Thoracic aorta (tissue), 2 donors: ENCODE results near the gene ABCB11. TPM values are rescaled to one million over a fixed set of nuclear protein-coding genes. Genes with fewer than 3 reads are reported as not detected.
"Not testable (repeated sequence)": the region's sequence is repeated elsewhere in the genome, so short reads cannot be mapped to it uniquely, and the experiment has no call there.

Experiments
- ATAC-seq: fragments of 150-250 bp; one replicate; pipeline ENCODE4 v1.8.0; 2017; ENCODE audit warnings: low read depth; ENCODE audit not compliant: insufficient number of reproducible peaks, low FRiP score
- DNase-seq: peaks from one replicate; pipeline ENCODE4 v3.0.0-alpha.2; 2020; ENCODE audit warnings: low spot score
- H3K27ac ChIP-seq, 2 donors: fragments of 200-600 bp; sonication (generic); 1 replicate in 1 of 2; 2 replicates in 1 of 2; pipeline ENCODE4 v1.5.1; 2016; ENCODE audit warnings: mild to moderate bottlenecking in 2 of 2, moderate library complexity in 2 of 2
- H3K27me3 ChIP-seq: fragments of 200-600 bp; sonication (generic); replicated peaks from 2 replicates; pipeline ENCODE4 v1.6.0; 2016; ENCODE audit warnings: mild to moderate bottlenecking; ENCODE audit not compliant: insufficient read depth
- H3K36me3 ChIP-seq: fragments of 200-600 bp; sonication (generic); one replicate; pipeline ENCODE4 v1.5.1; 2016
- H3K4me1 ChIP-seq, 2 donors: fragments of 200-600 bp; sonication (generic); 1 replicate in 1 of 2; 2 replicates in 1 of 2; pipeline versions ENCODE4 v1.5.1 to v1.6.0; 2016; ENCODE audit warnings: low read depth in 2 of 2, mild to moderate bottlenecking in 1 of 2; ENCODE audit not compliant: control insufficient read depth in 1 of 2
- H3K4me3 ChIP-seq: fragments of 200-600 bp; sonication (generic); 2 replicates; pipeline ENCODE4 v1.5.1; 2016; ENCODE audit warnings: mild to moderate bottlenecking
- H3K9me3 ChIP-seq: fragments of 200-600 bp; sonication (generic); 2 replicates; pipeline ENCODE4 v1.5.1; 2016
- total RNA-seq, 2 donors: library from RNA; depleted of rRNA; stranded (reverse); fragments of >200 nt; gene quantifications; one replicate each; pipeline versions ENCODE4 v1.1.0 to v1.2.3, GENCODE V29; 2016
- TF ChIP-seq, protein P1 (sequence below): fragments of 200-600 bp; sonication (generic); IDR thresholded peaks from one replicate; pipeline ENCODE4 v1.5.1; 2019; ENCODE audit warnings: antibody characterized with exemption

The ABCB11 gene
- total RNA-seq, 2 donors from 2014 or later = not detected

DNA sequence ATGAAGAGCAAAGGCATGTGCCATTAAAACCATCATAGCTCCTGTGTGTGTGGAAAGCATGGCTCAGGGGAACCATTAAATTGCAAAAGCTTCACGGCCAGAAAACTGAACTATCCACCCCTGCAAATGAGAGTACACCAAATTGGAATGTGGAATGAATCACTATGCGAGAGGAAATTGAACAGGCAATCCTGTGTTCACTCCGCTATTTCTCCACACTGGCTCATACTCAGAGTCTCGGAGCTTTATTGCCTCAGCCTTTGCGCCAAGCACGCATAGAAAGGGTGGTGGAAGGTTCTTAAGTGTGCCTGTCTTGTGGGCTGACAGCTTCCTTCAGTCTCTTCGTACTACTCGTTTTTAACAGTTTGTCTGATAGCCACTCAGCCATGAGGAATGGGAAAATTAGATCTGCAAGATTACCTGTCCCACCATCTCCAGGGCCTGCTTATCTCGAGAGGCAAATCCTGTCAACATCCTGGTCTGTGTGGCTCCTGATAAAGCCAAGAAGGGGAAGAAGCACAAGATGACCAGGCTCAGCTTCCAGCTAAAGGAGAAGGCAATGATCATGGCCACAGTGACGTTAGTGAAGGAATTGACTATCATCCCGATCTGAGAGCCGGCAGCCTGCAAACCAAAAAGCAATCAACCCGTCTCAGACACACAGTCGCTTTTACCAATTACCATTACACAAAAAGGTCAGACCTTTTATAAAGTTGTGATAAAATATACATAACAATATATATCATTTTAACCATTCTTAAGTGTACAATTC lies 95.1 kb downstream of the ABCB11 start:
- ATAC-seq = no peak

DNA sequence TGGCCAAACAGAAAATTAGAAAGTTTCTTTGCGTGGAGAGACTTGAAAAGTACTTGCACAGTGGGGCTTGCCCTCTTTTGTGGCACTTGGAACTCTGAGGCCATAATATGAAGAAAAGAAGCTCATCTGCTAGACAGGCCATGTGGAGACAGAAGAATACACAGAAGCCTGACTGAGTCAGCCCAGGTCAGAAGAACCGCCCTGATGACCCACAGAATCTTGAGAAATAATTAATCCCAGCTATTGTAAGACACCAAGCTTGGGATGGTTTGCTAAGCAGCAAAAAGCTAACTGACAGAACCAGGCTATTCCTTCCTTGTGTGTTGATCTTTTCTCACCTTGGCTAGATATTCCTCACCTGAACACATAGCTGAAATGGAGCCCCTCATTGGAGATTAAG lies 96.3 kb downstream of the ABCB11 start:
- no peak overlapping the region for H3K27ac ChIP-seq
- no peaks in the 10 kb centered on the region for H3K36me3 ChIP-seq
- no peaks in the 10 kb centered on the region for H3K4me1 ChIP-seq
- TF ChIP-seq, protein P1, sequence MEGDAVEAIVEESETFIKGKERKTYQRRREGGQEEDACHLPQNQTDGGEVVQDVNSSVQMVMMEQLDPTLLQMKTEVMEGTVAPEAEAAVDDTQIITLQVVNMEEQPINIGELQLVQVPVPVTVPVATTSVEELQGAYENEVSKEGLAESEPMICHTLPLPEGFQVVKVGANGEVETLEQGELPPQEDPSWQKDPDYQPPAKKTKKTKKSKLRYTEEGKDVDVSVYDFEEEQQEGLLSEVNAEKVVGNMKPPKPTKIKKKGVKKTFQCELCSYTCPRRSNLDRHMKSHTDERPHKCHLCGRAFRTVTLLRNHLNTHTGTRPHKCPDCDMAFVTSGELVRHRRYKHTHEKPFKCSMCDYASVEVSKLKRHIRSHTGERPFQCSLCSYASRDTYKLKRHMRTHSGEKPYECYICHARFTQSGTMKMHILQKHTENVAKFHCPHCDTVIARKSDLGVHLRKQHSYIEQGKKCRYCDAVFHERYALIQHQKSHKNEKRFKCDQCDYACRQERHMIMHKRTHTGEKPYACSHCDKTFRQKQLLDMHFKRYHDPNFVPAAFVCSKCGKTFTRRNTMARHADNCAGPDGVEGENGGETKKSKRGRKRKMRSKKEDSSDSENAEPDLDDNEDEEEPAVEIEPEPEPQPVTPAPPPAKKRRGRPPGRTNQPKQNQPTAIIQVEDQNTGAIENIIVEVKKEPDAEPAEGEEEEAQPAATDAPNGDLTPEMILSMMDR = no peak
- DNase-seq (no peak), ATAC-seq (no peak)
- no peaks in the 10 kb centered on the region for H3K9me3 ChIP-seq
- H3K4me3 ChIP-seq = no peak overlapping the region
- H3K27me3 ChIP-seq = no peaks in the 10 kb centered on the region

More for the DNA sequence above, 95.1 kb downstream of the ABCB11 start:
- no peak for DNase-seq
- Histone ChIP-seq H3K9me3 (no peaks in the 10 kb centered on the region), H3K27me3 (no peaks in the 10 kb centered on the region), H3K4me1 (no peaks in the 10 kb centered on the region), H3K4me3 (no peak overlapping the region), H3K27ac (no peak overlapping the region), H3K36me3 (no peaks in the 10 kb centered on the region)
- TF ChIP-seq, protein P1 = no peak

DNA sequence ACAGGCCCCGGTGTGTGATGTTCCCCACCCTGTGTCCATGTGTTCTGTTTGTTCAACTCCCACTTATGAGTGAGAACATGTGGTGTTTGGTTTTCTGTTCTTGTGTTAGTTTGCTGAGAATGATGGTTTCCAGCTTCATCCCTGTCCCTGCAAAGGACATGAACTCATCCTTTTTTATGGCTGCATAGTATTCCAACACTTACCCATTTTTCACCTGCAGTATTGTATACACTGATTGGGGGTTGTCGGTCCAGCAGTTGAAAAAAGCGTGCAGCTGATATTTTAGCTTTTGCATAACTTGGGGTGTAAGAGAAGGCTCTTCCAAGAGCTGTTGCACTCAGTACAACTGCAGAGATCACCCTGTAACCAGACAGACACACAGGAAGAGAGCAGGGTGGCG lies 99.0 kb downstream of the ABCB11 start:
- H3K36me3 ChIP-seq, DNase-seq, ATAC-seq, H3K4me3 ChIP-seq, H3K27me3 ChIP-seq, H3K27ac ChIP-seq, H3K4me1 ChIP-seq, H3K9me3 ChIP-seq: not testable (repeated sequence)

DNA sequence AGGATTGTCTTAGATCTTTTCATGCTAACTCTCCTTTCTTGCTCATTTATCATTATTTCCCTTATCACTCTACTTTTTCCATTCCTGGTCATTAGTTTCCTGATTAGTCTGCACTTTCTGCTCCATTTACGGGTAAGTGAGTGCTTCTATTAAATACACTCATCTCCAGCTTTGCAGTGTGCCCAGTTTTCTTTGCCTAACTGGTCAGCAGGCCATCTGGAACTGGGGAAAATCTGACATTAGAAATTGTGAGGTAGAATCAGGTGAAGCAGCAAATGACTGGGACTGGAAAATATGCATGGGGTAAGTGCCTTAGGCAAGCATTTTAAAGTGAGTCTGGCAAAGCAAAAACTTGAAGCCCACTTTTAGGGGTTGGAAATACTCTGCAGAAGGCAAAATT lies 100.9 kb downstream of the ABCB11 start:
- no peaks in the 10 kb centered on the region for H3K36me3 ChIP-seq
- no peak for ATAC-seq
- H3K4me1 ChIP-seq = no peaks in the 10 kb centered on the region
- TF ChIP-seq, protein P1 = no peak
- H3K9me3 ChIP-seq = no peaks in the 10 kb centered on the region
- H3K27ac ChIP-seq = no peak overlapping the region
- DNase-seq = no peak
- H3K27me3 ChIP-seq = no peaks in the 10 kb centered on the region
- no peak overlapping the region for H3K4me3 ChIP-seq

DNA sequence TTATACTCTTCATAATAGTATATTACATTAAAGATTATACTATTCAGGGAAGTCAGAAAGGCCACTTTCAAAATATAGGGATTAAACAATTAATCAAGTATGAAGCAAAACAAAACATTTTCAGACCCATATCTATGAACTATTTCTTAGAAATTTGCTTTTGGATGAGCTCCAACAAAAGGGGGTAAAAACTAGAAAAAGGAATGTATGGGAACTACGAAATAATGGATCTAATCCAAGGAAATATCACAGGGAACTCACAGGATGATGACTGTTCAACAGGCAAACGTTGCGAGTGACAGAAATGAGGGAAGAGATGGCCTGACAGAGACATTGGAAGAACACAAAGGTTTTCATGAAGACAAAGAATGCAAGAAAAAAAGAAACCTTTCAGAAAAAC lies 102.1 kb downstream of the ABCB11 start:
- Histone ChIP-seq H3K9me3 (no peaks in the 10 kb centered on the region), H3K4me3 (no peak overlapping the region), H3K36me3 (no peaks in the 10 kb centered on the region), H3K4me1 (no peaks in the 10 kb centered on the region), H3K27ac (no peak overlapping the region), H3K27me3 (no peaks in the 10 kb centered on the region)
- TF ChIP-seq, protein P1 = no peak
- DNase-seq (no peak), ATAC-seq (no peak)
